Neural progenitor cell (in vitro differentiated cells): Measurements from ENCODE around the gene STK33. TPM values are rescaled to one million over a fixed set of nuclear protein-coding genes. Genes with fewer than 3 reads are reported as not detected.

Source experiments
- DNase-seq: peaks from one replicate; pipeline ENCODE4 v3.0.0-alpha.2; 2016; ENCODE audit warnings: low spot score
- H2AFZ ChIP-seq: fragments of 200-600 bp; sonication (generic); replicated peaks from 2 replicates; pipeline ENCODE4 v1.6.1; 2016; ENCODE audit warnings: antibody characterized with exemption
- H3F3A ChIP-seq: fragments of 200-600 bp; sonication (generic); 2 replicates; pipeline ENCODE4 v1.6.1; 2016; ENCODE audit warnings: antibody characterized with exemption, low read depth
- H3K27ac ChIP-seq: fragments of 200-600 bp; sonication (generic); 2 replicates; pipeline ENCODE4 v1.5.1; 2016; ENCODE audit warnings: mild to moderate bottlenecking
- H3K27me3 ChIP-seq: fragments of 200-600 bp; sonication (generic); 2 replicates; pipeline ENCODE4 v1.6.1; 2016; ENCODE audit warnings: mild to moderate bottlenecking, moderate library complexity
- H3K36me3 ChIP-seq: fragments of 200-600 bp; sonication (generic); 2 replicates; pipeline ENCODE4 v1.5.1; 2016
- H3K4me1 ChIP-seq: fragments of 200-600 bp; sonication (generic); 2 replicates; pipeline ENCODE4 v1.6.1; 2016; ENCODE audit warnings: mixed run types
- H3K4me2 ChIP-seq: fragments of 200-600 bp; sonication (generic); 2 replicates; pipeline ENCODE4 v1.6.1; 2016
- H3K4me3 ChIP-seq: fragments of 200-600 bp; sonication (generic); 2 replicates; pipeline ENCODE4 v1.5.1; 2016
- H3K79me2 ChIP-seq: fragments of 200-600 bp; sonication (generic); 2 replicates; pipeline ENCODE4 v1.6.1; 2016; ENCODE audit warnings: low read depth
- H3K9ac ChIP-seq: fragments of 200-600 bp; sonication (generic); 2 replicates; pipeline ENCODE4 v1.6.1; 2016
- H3K9me3 ChIP-seq: fragments of 200-600 bp; sonication (generic); 2 replicates; pipeline ENCODE4 v1.5.1; 2016; ENCODE audit warnings: low read depth
- H4K20me1 ChIP-seq: fragments of 200-600 bp; sonication (generic); 2 replicates; pipeline ENCODE4 v1.6.1; 2016; ENCODE audit warnings: low read depth
- H3K27ac Mint-ChIP-seq: 3 replicates; pipeline ENCODE4 v1.8.0; 2021; ENCODE audit warnings: mixed read lengths
- H3K27me3 Mint-ChIP-seq: 2 replicates; pipeline ENCODE4 v1.8.0; 2022; ENCODE audit warnings: low read depth, mild to moderate bottlenecking, inconsistent platforms, moderate library complexity, mixed read lengths; ENCODE audit not compliant: insufficient read depth
- H3K36me3 Mint-ChIP-seq: 3 replicates; pipeline ENCODE4 v1.8.0; 2021; ENCODE audit warnings: mixed read lengths
- H3K4me1 Mint-ChIP-seq: 3 replicates; pipeline ENCODE4 v1.8.0; 2021; ENCODE audit warnings: mixed read lengths
- H3K4me3 Mint-ChIP-seq: 3 replicates; pipeline ENCODE4 v1.8.0; 2021; ENCODE audit warnings: mild to moderate bottlenecking, moderate library complexity, mixed read lengths
- H3K9me3 Mint-ChIP-seq: 3 replicates; pipeline ENCODE4 v1.8.0; 2020; ENCODE audit warnings: mixed read lengths
- EZH2 ChIP-seq: fragments of 200-600 bp; sonication (generic); IDR thresholded peaks from 2 replicates; pipeline ENCODE4 v1.6.1; 2017; ENCODE audit warnings: antibody characterized with exemption, mild to moderate bottlenecking, moderate library complexity
- EZH2phosphoT487 ChIP-seq: fragments of 200-600 bp; sonication (generic); IDR thresholded peaks from 2 replicates; pipeline ENCODE4 v1.6.1; 2017; ENCODE audit warnings: antibody characterized with exemption
- total RNA-seq: library from RNA; depleted of rRNA; stranded (reverse); fragments of >200 nt; gene quantifications from 2 replicates; pipeline ENCODE4 v1.2.3, GENCODE V29; 2015; ENCODE audit warnings: low replicate concordance
- TF ChIP-seq, protein P1 (sequence below): fragments of 200-600 bp; sonication (generic); IDR thresholded peaks from 2 replicates; pipeline ENCODE4 v1.5.1; 2017; ENCODE audit warnings: antibody characterized with exemption, mild to moderate bottlenecking

STK33 gene
- total RNA-seq, 1 donor from 2014 or later = 56.5 TPM

DNA sequence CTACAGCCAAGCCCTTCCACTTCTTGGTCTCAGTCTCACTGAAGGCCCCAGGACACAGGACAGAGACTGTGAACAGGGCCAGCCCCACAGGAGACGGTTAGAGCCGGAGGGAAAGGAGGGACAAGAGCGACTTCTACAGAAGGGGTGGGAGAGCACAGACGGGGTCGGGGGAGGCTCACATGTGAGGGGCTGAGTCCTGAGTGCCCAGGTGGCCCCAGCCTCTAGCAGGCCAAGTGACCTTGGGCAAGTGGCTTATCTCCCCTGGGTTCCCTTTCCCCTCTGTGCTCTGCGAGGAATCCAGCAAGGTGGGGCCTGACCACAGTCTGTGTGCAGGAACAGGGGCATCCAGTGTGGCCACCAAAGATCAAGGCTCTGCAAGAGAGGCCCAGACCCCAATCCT, 227.7 kb downstream of the STK33 start:
- H3K27ac Mint-ChIP-seq = no peak overlapping the region
- H3F3A ChIP-seq = no peaks in the 10 kb centered on the region

DNA sequence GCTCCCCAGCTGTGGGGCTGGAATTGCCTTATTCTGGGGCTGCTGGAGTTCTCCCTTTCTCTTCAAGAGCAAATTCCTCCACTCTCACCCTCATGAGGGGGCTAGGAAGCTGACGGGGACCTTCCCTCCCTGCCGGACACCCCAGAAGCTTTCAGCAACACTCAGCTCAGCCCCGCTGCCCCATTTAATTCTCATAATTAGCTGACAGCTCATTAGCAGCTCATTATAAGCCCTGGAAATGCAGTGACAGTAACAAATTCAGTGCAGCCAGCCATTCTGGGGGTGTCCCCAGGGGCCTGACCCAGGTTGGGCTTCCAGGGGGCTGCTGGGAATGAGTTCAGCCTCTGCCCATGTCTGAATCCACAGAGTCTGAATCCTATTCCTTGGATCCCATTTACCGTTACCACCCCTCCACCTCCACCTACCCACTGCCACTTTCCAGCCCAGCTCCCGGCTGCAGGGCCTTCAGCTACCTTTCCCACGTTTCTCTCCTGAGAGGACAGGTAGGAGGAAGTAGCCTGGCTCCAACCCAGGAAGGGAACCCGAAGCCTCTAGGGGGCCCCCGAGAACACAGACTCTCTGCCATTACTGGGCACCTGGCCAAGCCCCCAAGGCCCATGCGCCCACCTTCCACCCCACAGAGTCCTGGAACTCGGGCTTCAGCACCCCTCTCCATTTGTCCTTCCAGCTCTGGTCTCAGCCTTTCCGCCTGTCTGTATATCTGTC, 228.6 kb downstream of the STK33 start:
- H3K9me3 ChIP-seq = no peaks in the 10 kb centered on the region
- no peaks in the 10 kb centered on the region for H3K36me3 ChIP-seq
- no peaks in the 10 kb centered on the region for H3F3A ChIP-seq
- H3K9ac ChIP-seq = no peak overlapping the region
- Mint-ChIP-seq H3K4me1 (peaks cover 9% of the 10 kb centered on the region), H3K27ac (no peak overlapping the region), H3K9me3 (no peaks in the 10 kb centered on the region), H3K27me3 (no peaks in the 10 kb centered on the region), H3K36me3 (no peaks in the 10 kb centered on the region), H3K4me3 (no peak overlapping the region)
- DNase-seq = no peak
- H4K20me1 ChIP-seq = no peaks in the 10 kb centered on the region
- no peak overlapping the region for H3K4me2 ChIP-seq
- no peak overlapping the region for H2AFZ ChIP-seq
- H3K27ac ChIP-seq = no peak overlapping the region
- no peaks in the 10 kb centered on the region for H3K79me2 ChIP-seq
- H3K4me1 ChIP-seq = peaks cover 7% of the 10 kb centered on the region
- H3K4me3 ChIP-seq = no peak overlapping the region
- no peaks in the 10 kb centered on the region for H3K27me3 ChIP-seq
- TF ChIP-seq, protein P1, sequence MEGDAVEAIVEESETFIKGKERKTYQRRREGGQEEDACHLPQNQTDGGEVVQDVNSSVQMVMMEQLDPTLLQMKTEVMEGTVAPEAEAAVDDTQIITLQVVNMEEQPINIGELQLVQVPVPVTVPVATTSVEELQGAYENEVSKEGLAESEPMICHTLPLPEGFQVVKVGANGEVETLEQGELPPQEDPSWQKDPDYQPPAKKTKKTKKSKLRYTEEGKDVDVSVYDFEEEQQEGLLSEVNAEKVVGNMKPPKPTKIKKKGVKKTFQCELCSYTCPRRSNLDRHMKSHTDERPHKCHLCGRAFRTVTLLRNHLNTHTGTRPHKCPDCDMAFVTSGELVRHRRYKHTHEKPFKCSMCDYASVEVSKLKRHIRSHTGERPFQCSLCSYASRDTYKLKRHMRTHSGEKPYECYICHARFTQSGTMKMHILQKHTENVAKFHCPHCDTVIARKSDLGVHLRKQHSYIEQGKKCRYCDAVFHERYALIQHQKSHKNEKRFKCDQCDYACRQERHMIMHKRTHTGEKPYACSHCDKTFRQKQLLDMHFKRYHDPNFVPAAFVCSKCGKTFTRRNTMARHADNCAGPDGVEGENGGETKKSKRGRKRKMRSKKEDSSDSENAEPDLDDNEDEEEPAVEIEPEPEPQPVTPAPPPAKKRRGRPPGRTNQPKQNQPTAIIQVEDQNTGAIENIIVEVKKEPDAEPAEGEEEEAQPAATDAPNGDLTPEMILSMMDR = peak; percentile 22
- TF ChIP-seq EZH2 = no peak

More for the DNA sequence above, 227.7 kb downstream of the STK33 start:
- no peak overlapping the region for H2AFZ ChIP-seq
- H3K27ac ChIP-seq = no peak overlapping the region
- H4K20me1 ChIP-seq = no peaks in the 10 kb centered on the region
- H3K4me3 ChIP-seq = no peak overlapping the region
- Mint-ChIP-seq H3K4me1 (peaks cover 6% of the 10 kb centered on the region), H3K9me3 (no peaks in the 10 kb centered on the region), H3K27me3 (no peaks in the 10 kb centered on the region), H3K4me3 (no peak overlapping the region), H3K36me3 (no peaks in the 10 kb centered on the region)
- DNase-seq = no peak
- H3K27me3 ChIP-seq = no peaks in the 10 kb centered on the region
- H3K79me2 ChIP-seq = no peaks in the 10 kb centered on the region
- peaks cover 7% of the 10 kb centered on the region for H3K4me1 ChIP-seq
- no peak overlapping the region for H3K4me2 ChIP-seq
- TF ChIP-seq EZH2phosphoT487 (no peak), EZH2 (no peak)
- TF ChIP-seq, protein P1 = no peak
- no peaks in the 10 kb centered on the region for H3K9me3 ChIP-seq
- no peak overlapping the region for H3K9ac ChIP-seq
- H3K36me3 ChIP-seq = no peaks in the 10 kb centered on the region

DNA sequence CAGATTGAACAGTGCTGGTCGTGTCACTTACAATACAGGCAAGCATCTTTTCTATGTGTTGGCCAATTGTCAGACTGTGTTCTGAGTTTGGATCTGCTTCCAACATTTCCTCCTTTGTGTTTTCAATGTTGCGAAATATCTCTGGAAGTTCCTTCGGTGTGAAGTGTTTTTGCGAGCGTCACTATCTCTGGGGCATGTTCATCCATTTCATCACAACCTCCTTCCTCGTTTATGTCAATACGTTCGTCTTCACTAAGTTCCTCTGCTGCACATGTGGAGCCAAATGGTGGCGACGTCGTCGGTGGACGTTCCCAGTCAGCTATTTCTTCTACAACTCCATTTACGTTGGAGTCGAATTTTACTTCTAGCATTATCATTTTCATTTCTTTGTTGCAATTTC, 230.1 kb downstream of the STK33 start:
- H3K36me3 ChIP-seq = no peaks in the 10 kb centered on the region
- no peaks in the 10 kb centered on the region for H3K27me3 Mint-ChIP-seq
- H2AFZ ChIP-seq = no peak overlapping the region
- no peak overlapping the region for H3K27ac Mint-ChIP-seq
- no peak overlapping the region for H3K9ac ChIP-seq
- no peak overlapping the region for H3K4me2 ChIP-seq
- H3K4me3 ChIP-seq = no peak overlapping the region
- no peaks in the 10 kb centered on the region for H3K79me2 ChIP-seq
- no peak overlapping the region for H3K27ac ChIP-seq
- no peaks in the 10 kb centered on the region for H4K20me1 ChIP-seq
- no peaks in the 10 kb centered on the region for H3K36me3 Mint-ChIP-seq
- no peaks in the 10 kb centered on the region for H3K4me1 ChIP-seq
- no peaks in the 10 kb centered on the region for H3K9me3 Mint-ChIP-seq
- H3K9me3 ChIP-seq = no peaks in the 10 kb centered on the region
- no peaks in the 10 kb centered on the region for H3K27me3 ChIP-seq
- no peaks in the 10 kb centered on the region for H3F3A ChIP-seq
- no peak for DNase-seq
- TF ChIP-seq EZH2phosphoT487 = no peak
- TF ChIP-seq, protein P1 = no peak
- no peak for TF ChIP-seq EZH2
- no peak overlapping the region for H3K4me3 Mint-ChIP-seq
- peaks cover 5% of the 10 kb centered on the region for H3K4me1 Mint-ChIP-seq
